SU-DHL-6 (cell line): ENCODE measurements around the gene ZC3HAV1.

Experiments used
- CTCF ChIP-seq: fragments of 200-600 bp; sonication (generic); IDR thresholded peaks from one replicate; pipeline ENCODE4 v1.5.1; 2017; ENCODE audit warnings: antibody characterized with exemption, mild to moderate bottlenecking, low read length, moderate library complexity; ENCODE audit not compliant: insufficient read depth, poor library complexity, severe bottlenecking
- EZH2phosphoT487 ChIP-seq: fragments of 200-600 bp; sonication (generic), shearing (Covaris generic); conservative IDR thresholded peaks from 2 replicates; pipeline ENCODE4 v1.6.1; 2018; ENCODE audit warnings: mild to moderate bottlenecking, antibody characterized with exemption, low read length, moderate library complexity, mixed read lengths

GRCh38 chr7:139114585-139114984, 5.1 kb upstream of the ZC3HAV1 start:
- TF ChIP-seq CTCF (no peak), EZH2phosphoT487 (no peak)
